Mesothelial cell of epicardium (in vitro differentiated cells): ENCODE results near the gene APBA1. TPM values are rescaled to one million over a fixed set of nuclear protein-coding genes. Genes with fewer than 3 reads are reported as not detected.

ENCODE experiments used
- DNase-seq, 2 experiments: peaks; one replicate each; pipeline ENCODE4 v3.0.0; 2021; ENCODE audit warnings: low spot score in 2 of 2; ENCODE audit not compliant: unreplicated experiment in 2 of 2
- H3K27ac Mint-ChIP-seq: 2 replicates; pipeline ENCODE4 v1.8.0; 2021; ENCODE audit warnings: mixed read lengths
- H3K27me3 Mint-ChIP-seq: 2 replicates; pipeline ENCODE4 v1.8.0; 2021; ENCODE audit warnings: low read depth, mixed read lengths
- H3K36me3 Mint-ChIP-seq: 2 replicates; pipeline ENCODE4 v1.8.0; 2021; ENCODE audit warnings: mixed read lengths
- H3K4me1 Mint-ChIP-seq: 2 replicates; pipeline ENCODE4 v1.8.0; 2021; ENCODE audit warnings: mixed read lengths
- H3K4me3 Mint-ChIP-seq: 2 replicates; pipeline ENCODE4 v1.8.0; 2021; ENCODE audit warnings: mild to moderate bottlenecking, moderate library complexity, mixed read lengths
- H3K9me3 Mint-ChIP-seq: 2 replicates; pipeline ENCODE4 v1.8.0; 2021; ENCODE audit warnings: mixed read lengths
- CTCF ChIP-seq: fragments of 200-600 bp; sonication (generic); IDR thresholded peaks from one replicate; pipeline ENCODE4 v1.5.0; 2021; ENCODE audit warnings: antibody characterized with exemption; ENCODE audit not compliant: unreplicated experiment
- total RNA-seq: library from RNA; stranded (reverse); gene quantifications from 3 replicates; pipeline ENCODE4 v1.2.1, GENCODE V29; 2021

The APBA1 gene
- total RNA-seq, 1 donor from 2014 or later, result 18.4 TPM

GRCh38 chr9:69621730-69622460, 50.3 kb downstream of the APBA1 start:
- Mint-ChIP-seq H3K4me1 (peaks cover 9% of the 10 kb centered on the region), H3K4me3 (no peak overlapping the region), H3K27ac (no peak overlapping the region), H3K36me3 (no peaks in the 10 kb centered on the region), H3K27me3 (no peaks in the 10 kb centered on the region), H3K9me3 (peaks cover 4% of the 10 kb centered on the region)
- no peak for TF ChIP-seq CTCF
- DNase-seq, result no peak

- H3K27me3 Mint-ChIP-seq, result no peaks in the 10 kb centered on the region
- H3K4me3 Mint-ChIP-seq, result no peak overlapping the region
- no peak overlapping the region for H3K27ac Mint-ChIP-seq
- DNase-seq, result no peak
- peaks cover 9% of the 10 kb centered on the region for H3K4me1 Mint-ChIP-seq
- H3K9me3 Mint-ChIP-seq, result peaks cover 4% of the 10 kb centered on the region
- no peak for TF ChIP-seq CTCF
- no peaks in the 10 kb centered on the region for H3K36me3 Mint-ChIP-seq
Observed at GRCh38 chr9:69620731-69621130, 51.4 kb downstream of the APBA1 start.

GRCh38 chr9:69619233-69619632, 52.9 kb downstream of the APBA1 start:
- no peak overlapping the region for H3K27ac Mint-ChIP-seq
- no peak for DNase-seq
- H3K4me1 Mint-ChIP-seq, result peaks cover 2% of the 10 kb centered on the region
- H3K9me3 Mint-ChIP-seq, result peaks cover 4% of the 10 kb centered on the region
- no peaks in the 10 kb centered on the region for H3K27me3 Mint-ChIP-seq
- H3K36me3 Mint-ChIP-seq, result no peaks in the 10 kb centered on the region
- H3K4me3 Mint-ChIP-seq, result no peak overlapping the region
- TF ChIP-seq CTCF, result no peak

GRCh38 chr9:69617006-69617405, 55.2 kb downstream of the APBA1 start:
- Mint-ChIP-seq H3K27me3 (no peaks in the 10 kb centered on the region), H3K4me1 (peaks cover 7% of the 10 kb centered on the region), H3K36me3 (no peaks in the 10 kb centered on the region), H3K9me3 (peaks cover 4% of the 10 kb centered on the region), H3K27ac (no peak overlapping the region), H3K4me3 (no peak overlapping the region)
- DNase-seq, result no peak
- TF ChIP-seq CTCF, result no peak

GRCh38 chr9:69615880-69616279, 56.3 kb downstream of the APBA1 start:
- DNase-seq, result no peak
- H3K9me3 Mint-ChIP-seq, result peaks cover 4% of the 10 kb centered on the region
- no peaks in the 10 kb centered on the region for H3K36me3 Mint-ChIP-seq
- H3K4me3 Mint-ChIP-seq, result no peak overlapping the region
- H3K4me1 Mint-ChIP-seq, result peaks cover 7% of the 10 kb centered on the region
- no peak overlapping the region for H3K27ac Mint-ChIP-seq
- H3K27me3 Mint-ChIP-seq, result no peaks in the 10 kb centered on the region
- TF ChIP-seq CTCF, result no peak

GRCh38 chr9:69611221-69611620, 61.0 kb downstream of the APBA1 start:
- DNase-seq, result no peak
- H3K4me1 Mint-ChIP-seq, result peaks cover 7% of the 10 kb centered on the region
- H3K27me3 Mint-ChIP-seq, result peaks cover 2% of the 10 kb centered on the region
- H3K36me3 Mint-ChIP-seq, result peaks cover under 1% of the 10 kb centered on the region
- H3K4me3 Mint-ChIP-seq, result no peak overlapping the region
- no peak overlapping the region for H3K27ac Mint-ChIP-seq
- TF ChIP-seq CTCF, result no peak
- peaks cover 6% of the 10 kb centered on the region for H3K9me3 Mint-ChIP-seq
